ENCODE data around the gene PLEKHS1.

DNA sequence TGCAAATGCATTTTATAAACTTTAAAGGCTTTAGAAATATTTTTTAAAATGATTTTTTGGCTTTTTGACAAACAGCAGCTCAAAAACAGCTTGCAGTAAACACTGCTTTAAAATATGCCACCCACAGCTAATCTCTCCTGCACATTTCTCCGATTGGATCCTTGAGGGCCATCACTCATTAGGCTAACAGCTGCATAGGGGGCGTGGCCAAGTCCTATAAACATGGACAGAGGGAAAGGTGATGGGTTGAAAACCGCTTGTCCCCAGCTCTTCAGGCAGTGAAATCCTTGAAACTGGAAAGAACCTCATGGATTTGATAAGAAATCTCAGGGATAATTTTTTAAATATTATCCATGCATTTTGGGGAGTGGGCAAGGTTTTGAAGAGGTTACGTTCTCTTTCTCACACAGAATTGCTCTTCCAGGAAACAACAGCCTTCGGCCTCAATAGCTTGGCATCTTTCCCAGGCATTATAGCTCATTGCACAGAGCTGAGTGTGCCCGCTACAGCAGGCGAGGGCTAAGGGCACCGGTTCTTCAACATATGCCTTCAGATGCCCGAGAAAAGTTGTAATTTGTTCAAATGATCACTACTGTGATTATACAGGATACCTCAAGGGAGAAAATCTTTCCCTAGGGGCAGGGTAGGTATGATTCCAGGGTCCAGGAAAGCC, 1.7 kb downstream of the PLEKHS1 start:
- TF ChIP-seq, protein P1, sequence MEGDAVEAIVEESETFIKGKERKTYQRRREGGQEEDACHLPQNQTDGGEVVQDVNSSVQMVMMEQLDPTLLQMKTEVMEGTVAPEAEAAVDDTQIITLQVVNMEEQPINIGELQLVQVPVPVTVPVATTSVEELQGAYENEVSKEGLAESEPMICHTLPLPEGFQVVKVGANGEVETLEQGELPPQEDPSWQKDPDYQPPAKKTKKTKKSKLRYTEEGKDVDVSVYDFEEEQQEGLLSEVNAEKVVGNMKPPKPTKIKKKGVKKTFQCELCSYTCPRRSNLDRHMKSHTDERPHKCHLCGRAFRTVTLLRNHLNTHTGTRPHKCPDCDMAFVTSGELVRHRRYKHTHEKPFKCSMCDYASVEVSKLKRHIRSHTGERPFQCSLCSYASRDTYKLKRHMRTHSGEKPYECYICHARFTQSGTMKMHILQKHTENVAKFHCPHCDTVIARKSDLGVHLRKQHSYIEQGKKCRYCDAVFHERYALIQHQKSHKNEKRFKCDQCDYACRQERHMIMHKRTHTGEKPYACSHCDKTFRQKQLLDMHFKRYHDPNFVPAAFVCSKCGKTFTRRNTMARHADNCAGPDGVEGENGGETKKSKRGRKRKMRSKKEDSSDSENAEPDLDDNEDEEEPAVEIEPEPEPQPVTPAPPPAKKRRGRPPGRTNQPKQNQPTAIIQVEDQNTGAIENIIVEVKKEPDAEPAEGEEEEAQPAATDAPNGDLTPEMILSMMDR (IDR thresholded peaks at IDR 0.05): no peak
- TF ChIP-seq POLR2A (IDR thresholded peaks at IDR 0.05): no peak

Measured in lower leg skin (tissue), 3 donors.